GM21526 (cell line): ENCODE data around the gene RELL2.
A peak's percentile ranks its signal among the peaks of the same experiment; 100 is the strongest.

Experiments used
- ATAC-seq: cut with Tn5 transposase; IDR thresholded peaks from one replicate; pipeline ENCODE4 v1.9.1; 2021; ENCODE audit warnings: moderate library complexity; ENCODE audit not compliant: unreplicated experiment, low FRiP score

The RELL2 gene

GRCh38 chr5:141647242-141647641 lies 10.4 kb downstream of the RELL2 start:
- ATAC-seq = no peak

- ATAC-seq = no peak
These were observed 11.1 kb downstream of the RELL2 start for GRCh38 chr5:141647851-141648250.

- ATAC-seq = no peak
These were observed 12.4 kb downstream of the RELL2 start for GRCh38 chr5:141649056-141649688.

- ATAC-seq = no peak
These were observed 13.2 kb downstream of the RELL2 start for GRCh38 chr5:141649972-141650371.

GRCh38 chr5:141650851-141651727 lies 14.3 kb downstream of the RELL2 start, which contains the start of gene FCHSD1:
FCHSD1 (minus strand) TSS chr5:141651418; CDS start chr5:141651368, 50 bp downstream.
- ATAC-seq = peak; percentile 91

- no peak for ATAC-seq
These were observed 14.9 kb downstream of the RELL2 start for GRCh38 chr5:141651728-141652105.

- ATAC-seq = no peak
These were observed 17.5 kb downstream of the RELL2 start for GRCh38 chr5:141654298-141654697.

GRCh38 chr5:141655020-141655419 lies 18.2 kb downstream of the RELL2 start:
- no peak for ATAC-seq

GRCh38 chr5:141656396-141656795 lies 19.6 kb downstream of the RELL2 start:
- ATAC-seq = no peak

- ATAC-seq = no peak
These were observed 20.6 kb downstream of the RELL2 start for GRCh38 chr5:141657404-141657803.

GRCh38 chr5:141657937-141658545 lies 21.2 kb downstream of the RELL2 start:
- no peak for ATAC-seq

GRCh38 chr5:141662028-141662427 lies 25.2 kb downstream of the RELL2 start:
- ATAC-seq = no peak

- ATAC-seq = no peak
These were observed 26.7 kb downstream of the RELL2 start for GRCh38 chr5:141663506-141663905.

- peak; percentile 95 for ATAC-seq
These were observed 28.1 kb downstream of the RELL2 start for GRCh38 chr5:141664733-141665461.

GRCh38 chr5:141665995-141666940 lies 29.5 kb downstream of the RELL2 start:
- no peak for ATAC-seq

GRCh38 chr5:141668601-141669265 lies 31.9 kb downstream of the RELL2 start:
- ATAC-seq = no peak

- ATAC-seq = no peak
These were observed 32.7 kb downstream of the RELL2 start for GRCh38 chr5:141669520-141669919.

GRCh38 chr5:141672071-141672840 lies 35.5 kb downstream of the RELL2 start:
- ATAC-seq = no peak
